Heart right ventricle (tissue), 16 donors: ENCODE data around the gene TBXAS1. TPM values are rescaled to one million over a fixed set of nuclear protein-coding genes. Genes with fewer than 3 reads are reported as not detected.

Experiments
- ATAC-seq, 8 donors: fragments of 200-7000 bp; cut with Tn5 transposase; one replicate each; pipeline ENCODE4 v1.9.1; 2020; ENCODE audit warnings: mild to moderate bottlenecking in 8 of 8, moderate library complexity in 8 of 8, moderate number of reproducible peaks in 1 of 8
- DNase-seq, 2 donors: peaks; one replicate each; pipeline ENCODE4 v3.0.0-alpha.2; 2020
- H3K27ac ChIP-seq, 10 donors: fragments of 200-600 bp; sonication (generic) in 2 of 10; one replicate each; pipeline versions ENCODE4 v1.5.0 to v1.8.0; 2020 to 2022; ENCODE audit warnings: mild to moderate bottlenecking in 3 of 10
- H3K27me3 ChIP-seq, 7 donors: fragments of 200-600 bp; one replicate each; pipeline ENCODE4 v1.8.0; 2021 to 2022; ENCODE audit warnings: mild to moderate bottlenecking in 2 of 7
- H3K36me3 ChIP-seq, 9 donors: fragments of 200-600 bp; sonication (generic) in 1 of 9; one replicate each; pipeline versions ENCODE4 v1.5.0 to v1.8.0; 2020 to 2022; ENCODE audit warnings: mild to moderate bottlenecking in 2 of 9
- H3K4me1 ChIP-seq, 9 donors: fragments of 200-600 bp; sonication (generic) in 1 of 9; one replicate each; pipeline versions ENCODE4 v1.5.0 to v1.8.0; 2020 to 2022; ENCODE audit warnings: mild to moderate bottlenecking in 4 of 9
- H3K4me3 ChIP-seq, 10 donors: fragments of 200-600 bp; sonication (generic) in 2 of 10; one replicate each; pipeline versions ENCODE4 v1.5.0 to v1.8.0; 2020 to 2022; ENCODE audit warnings: mild to moderate bottlenecking in 7 of 10, moderate library complexity in 2 of 10
- H3K9me3 ChIP-seq, 11 donors: fragments of 200-600 bp in 10 of 11; sonication (generic) in 2 of 11; one replicate each; pipeline versions ENCODE4 v1.5.0 to v1.8.0; 2013 to 2022; ENCODE audit warnings: mild to moderate bottlenecking in 2 of 11, control low read depth in 1 of 11, moderate library complexity in 1 of 11
- CTCF ChIP-seq, 9 donors: fragments of 200-600 bp; sonication (generic) in 2 of 9; IDR thresholded peaks; one replicate each; pipeline versions ENCODE4 v1.5.0 to v1.8.0; 2021 to 2022; ENCODE audit warnings: antibody characterized with exemption in 9 of 9, mild to moderate bottlenecking in 5 of 9, moderate library complexity in 1 of 9
- WGBS, 2 donors: extraction: QIAGEN DNeasy Blood & Tissue Kit; methylation state at CpG; one replicate each; pipeline ENCODE4 v1.1.7; 2013; ENCODE audit warnings: inconsistent platforms in 1 of 2; 5-methylcytosine and 5-hydroxymethylcytosine counted together
- intact Hi-C, 10 donors: fragments of 100-400 bp; cut with DNase I; formaldehyde crosslinking; loops; one replicate each; pipeline versions ENCODE4 v1.11.1 to v1.14.2; 2022
- polyA plus RNA-seq, 2 donors: library from polyadenylated mRNA; stranded (reverse); fragments of 200-250 nt; gene quantifications; one replicate each; pipeline ENCODE4 v1.2.3, GENCODE V29; 2013
- total RNA-seq, 10 donors: library from RNA; stranded (reverse); fragmentation: NEBNext Ultra II Directional in 3 of 10; extraction: Animal tissue kit (Norgen Biotek cat#: 25700) in 3 of 10; gene quantifications; one replicate each; pipeline versions ENCODE4 v1.2.1 to v1.2.4, GENCODE V29; 2021 to 2023
- donor health status: Arrhythmogenic right ventricular cardiomyopathy.
- donor health status: ischemic (EF 13 %, LVEDD 7.1; RV severe dilation, severe dysfunction).
- donor health status: healthy with polysubstance abuse.
- donor health status: DM: no; HTN: yes; CAD: no.
- donor health status: DM: no; HTN: no; CAD: no.
- donor health status: ischemic (EF 25% LVEDD 6.9; RV normal size, moderate dysfunction).
- donor health status: ischemic (EF 25% LVEDD 5.7; RV mildly dilated, moderate dysfunction).
- donor health status: healthy.
- donor health status: DM: yes; HTN: yes; CAD: no.
- donor health status: Ischemic cardiomyopathy.
- donor health status: ischemic (EF 35%, LVEDD 5.7; RV mildly dilated, moderate dysfunction).
- donor health status: nonischemic (EF 11% LVEDD 7.7; RV severe dilation, severe dysfunction).
- donor health status: DM: yes; HTN: yes; CAD: no.
- donor health status: PGD.
- donor health status: ischemic (EF 29% LVEDD 5.4; RV normal size, mild dysfunction).
- donor health status: nonischemic (EF 23%, LVEDD 6.1; RV moderate dilation, normal function).

TBXAS1 gene
- total and polyA plus RNA-seq, 12 donors: 1.7 to 17.7 (median 3.7) TPM

- Histone ChIP-seq H3K9me3 (no peaks in the 10 kb centered on the region), H3K4me3 (no peak overlapping the region), H3K36me3 (no peaks in the 10 kb centered on the region), H3K27ac (no peak overlapping the region), H3K27me3 (peaks cover 0 to 5% (median 0%) of the 10 kb centered on the region in 7 donors), H3K4me1 (no peaks in the 10 kb centered on the region)
- TF ChIP-seq CTCF (IDR thresholded peaks at IDR 0.05): no peak
- DNase-seq: no peak
- WGBS, 2 donors: 88% methylated on average over 7 of the region's 7 CpGs
- intact Hi-C loops: no loop called here
- peak in 1 of 8 donors; percentile 25 for ATAC-seq
These were observed 37.7 kb upstream of the TBXAS1 start for GRCh38 chr7:139791316-139791715.

GRCh38 chr7:139797607-139798006, 31.5 kb upstream of the TBXAS1 start:
- H3K27ac ChIP-seq: no peak overlapping the region
- intact Hi-C loops: no loop called here
- WGBS, 2 donors: 81 to 82% methylated on average over 2 of the region's 2 CpGs
- no peak overlapping the region for H3K4me3 ChIP-seq
- DNase-seq: no peak
- no peak for TF ChIP-seq CTCF (IDR thresholded peaks at IDR 0.05)
- no peak for ATAC-seq
- H3K9me3 ChIP-seq: no peaks in the 10 kb centered on the region
- peaks cover 0 to 16% (median 0%) of the 10 kb centered on the region in 9 donors for H3K4me1 ChIP-seq
- H3K27me3 ChIP-seq: no peaks in the 10 kb centered on the region
- no peaks in the 10 kb centered on the region for H3K36me3 ChIP-seq

- Histone ChIP-seq H3K36me3 (no peaks in the 10 kb centered on the region), H3K4me1 (peaks cover 0 to 16% (median 0%) of the 10 kb centered on the region in 9 donors), H3K9me3 (peaks cover 0 to 3% (median 0%) of the 10 kb centered on the region in 11 donors), H3K27me3 (no peaks in the 10 kb centered on the region), H3K4me3 (no peak overlapping the region), H3K27ac (no peak overlapping the region)
- TF ChIP-seq CTCF (IDR thresholded peaks at IDR 0.05): no peak
- DNase-seq (no peak), ATAC-seq (no peak)
- WGBS, 2 donors: 67 to 72% methylated on average over 10 of the region's 10 CpGs
- intact Hi-C loops: no loop called here
These were observed 30.8 kb upstream of the TBXAS1 start for GRCh38 chr7:139798221-139798620.

- H3K36me3 ChIP-seq: no peaks in the 10 kb centered on the region
- peak in 4 of 9 donors; percentile 12 to 28 (median 22) for TF ChIP-seq CTCF (IDR thresholded peaks at IDR 0.05)
- peaks cover 0 to 10% (median 0%) of the 10 kb centered on the region in 11 donors for H3K9me3 ChIP-seq
- no peaks in the 10 kb centered on the region for H3K27me3 ChIP-seq
- no peak for DNase-seq
- 70 to 87% methylated on average over 4 of the region's 4 CpGs for WGBS, 2 donors
- H3K27ac ChIP-seq: no peak overlapping the region
- no peak overlapping the region for H3K4me3 ChIP-seq
- peaks cover 0 to 16% (median 0%) of the 10 kb centered on the region in 9 donors for H3K4me1 ChIP-seq
- ATAC-seq: peak in 4 of 8 donors; percentile 31 to 62 (median 56)
- intact Hi-C loops: no loop called here
These were observed 30.2 kb upstream of the TBXAS1 start for GRCh38 chr7:139798892-139799291.
